ENCODE measurements around the gene NUP153. TPM values are rescaled to one million over a fixed set of nuclear protein-coding genes. Genes with fewer than 3 reads are reported as not detected.
A peak's percentile ranks its signal among the peaks of the same experiment; 100 is the strongest.
"Not testable (repeated sequence)": the region's sequence is repeated elsewhere in the genome, so short reads cannot be mapped to it uniquely, and the experiment has no call there.

The NUP153 gene
- total RNA-seq, 1 donor from 2014 or later, result 74.6 TPM

GRCh38 chr6:17709476-17709875, 2.8 kb upstream of the NUP153 start:
- H3K27ac Mint-ChIP-seq (ENCODE audit: unreplicated experiment), result no peak overlapping the region
- no peaks in the 10 kb centered on the region for H3K36me3 Mint-ChIP-seq (ENCODE audit: low read depth)

GRCh38 chr6:17708035-17708434, 1.3 kb upstream of the NUP153 start:
- H3K9me3 Mint-ChIP-seq; H3K36me3 Mint-ChIP-seq (ENCODE audit: low read depth); DNase-seq (ENCODE audit: low read depth, low spot score); H3K27ac Mint-ChIP-seq (ENCODE audit: unreplicated experiment); H3K27me3 Mint-ChIP-seq (ENCODE audit: low read depth): not testable (repeated sequence)
- Mint-ChIP-seq H3K4me1 (peaks cover 17% of the 10 kb centered on the region), H3K4me3 (peak overlapping the region; percentile 65)

More at GRCh38 chr6:17709476-17709875, 2.8 kb upstream of the NUP153 start:
- Mint-ChIP-seq H3K27me3 (ENCODE audit: low read depth) (no peaks in the 10 kb centered on the region), H3K4me3 (no peak overlapping the region), H3K4me1 (peaks cover 12% of the 10 kb centered on the region), H3K9me3 (no peaks in the 10 kb centered on the region)
- no peak for TF ChIP-seq CTCF (conservative IDR thresholded peaks at IDR 0.05)
- DNase-seq (ENCODE audit: low read depth, low spot score), result no peak

GRCh38 chr6:17707371-17707651, 586 bp upstream of the NUP153 start:
- DNase-seq (ENCODE audit: low read depth, low spot score), result no peak
- Mint-ChIP-seq H3K36me3 (ENCODE audit: low read depth) (peaks cover 3% of the 10 kb centered on the region), H3K4me1 (peaks cover 12% of the 10 kb centered on the region), H3K4me3 (peak overlapping the region; percentile 91), H3K9me3 (no peaks in the 10 kb centered on the region), H3K27ac (ENCODE audit: unreplicated experiment) (peak overlapping the region; percentile 98), H3K27me3 (ENCODE audit: low read depth) (no peaks in the 10 kb centered on the region)
- TF ChIP-seq CTCF (conservative IDR thresholded peaks at IDR 0.05), result no peak

GRCh38 chr6:17705778-17706579, 746 bp downstream of the NUP153 start:
- Mint-ChIP-seq H3K27me3 (ENCODE audit: low read depth) (no peaks in the 10 kb centered on the region), H3K36me3 (ENCODE audit: low read depth) (peaks cover 3% of the 10 kb centered on the region), H3K4me1 (peaks cover 16% of the 10 kb centered on the region), H3K9me3 (no peaks in the 10 kb centered on the region), H3K4me3 (peak overlapping the region; percentile 91), H3K27ac (ENCODE audit: unreplicated experiment) (peak overlapping the region; percentile 98)
- DNase-seq (ENCODE audit: low read depth, low spot score), result peak; percentile 48
- peak; percentile 25 for TF ChIP-seq CTCF (conservative IDR thresholded peaks at IDR 0.05)

GRCh38 chr6:17705428-17705777, 1.3 kb downstream of the NUP153 start:
- H3K9me3 Mint-ChIP-seq, result no peaks in the 10 kb centered on the region
- peaks cover 16% of the 10 kb centered on the region for H3K4me1 Mint-ChIP-seq
- no peak for DNase-seq (ENCODE audit: low read depth, low spot score)
- TF ChIP-seq CTCF (conservative IDR thresholded peaks at IDR 0.05), result no peak
- peak overlapping the region; percentile 98 for H3K27ac Mint-ChIP-seq (ENCODE audit: unreplicated experiment)
- H3K36me3 Mint-ChIP-seq (ENCODE audit: low read depth), result peaks cover 3% of the 10 kb centered on the region
- H3K4me3 Mint-ChIP-seq, result peak overlapping the region; percentile 91
- no peaks in the 10 kb centered on the region for H3K27me3 Mint-ChIP-seq (ENCODE audit: low read depth)

- no peaks in the 10 kb centered on the region for H3K27me3 Mint-ChIP-seq (ENCODE audit: low read depth)
- no peaks in the 10 kb centered on the region for H3K9me3 Mint-ChIP-seq
- no peak for DNase-seq (ENCODE audit: low read depth, low spot score)
- peaks cover 16% of the 10 kb centered on the region for H3K4me1 Mint-ChIP-seq
- no peak overlapping the region for H3K27ac Mint-ChIP-seq (ENCODE audit: unreplicated experiment)
- H3K4me3 Mint-ChIP-seq, result peak overlapping the region; percentile 91
- no peak for TF ChIP-seq CTCF (conservative IDR thresholded peaks at IDR 0.05)
- peaks cover 3% of the 10 kb centered on the region for H3K36me3 Mint-ChIP-seq (ENCODE audit: low read depth)
Measured at GRCh38 chr6:17703256-17703694, 3.5 kb downstream of the NUP153 start.
